GM18505 (cell line): Measurements from ENCODE around the gene UNC45A.
"Not testable (repeated sequence)": the region's sequence is repeated elsewhere in the genome, so short reads cannot be mapped to it uniquely, and the experiment has no call there.

ENCODE experiments used
- ATAC-seq: cut with Tn5 transposase; IDR thresholded peaks from one replicate; pipeline ENCODE4 v1.9.1; 2021; ENCODE audit not compliant: unreplicated experiment
- POLR2A ChIP-seq: IDR thresholded peaks from 4 replicates; pipeline ENCODE4 v1.6.1; 2011; ENCODE audit warnings: borderline replicate concordance; ENCODE audit not compliant: insufficient read depth, insufficient read length; ENCODE audit errors: extremely low read depth

The UNC45A gene

GRCh38 chr15:90901175-90902039, 33.7 kb upstream of the UNC45A start:
- no peak for ATAC-seq
- no peak for TF ChIP-seq POLR2A

- TF ChIP-seq POLR2A = peak; percentile 75
- ATAC-seq = peak; percentile 63
Measured at GRCh38 chr15:90902040-90902839, 32.8 kb upstream of the UNC45A start.

DNA sequence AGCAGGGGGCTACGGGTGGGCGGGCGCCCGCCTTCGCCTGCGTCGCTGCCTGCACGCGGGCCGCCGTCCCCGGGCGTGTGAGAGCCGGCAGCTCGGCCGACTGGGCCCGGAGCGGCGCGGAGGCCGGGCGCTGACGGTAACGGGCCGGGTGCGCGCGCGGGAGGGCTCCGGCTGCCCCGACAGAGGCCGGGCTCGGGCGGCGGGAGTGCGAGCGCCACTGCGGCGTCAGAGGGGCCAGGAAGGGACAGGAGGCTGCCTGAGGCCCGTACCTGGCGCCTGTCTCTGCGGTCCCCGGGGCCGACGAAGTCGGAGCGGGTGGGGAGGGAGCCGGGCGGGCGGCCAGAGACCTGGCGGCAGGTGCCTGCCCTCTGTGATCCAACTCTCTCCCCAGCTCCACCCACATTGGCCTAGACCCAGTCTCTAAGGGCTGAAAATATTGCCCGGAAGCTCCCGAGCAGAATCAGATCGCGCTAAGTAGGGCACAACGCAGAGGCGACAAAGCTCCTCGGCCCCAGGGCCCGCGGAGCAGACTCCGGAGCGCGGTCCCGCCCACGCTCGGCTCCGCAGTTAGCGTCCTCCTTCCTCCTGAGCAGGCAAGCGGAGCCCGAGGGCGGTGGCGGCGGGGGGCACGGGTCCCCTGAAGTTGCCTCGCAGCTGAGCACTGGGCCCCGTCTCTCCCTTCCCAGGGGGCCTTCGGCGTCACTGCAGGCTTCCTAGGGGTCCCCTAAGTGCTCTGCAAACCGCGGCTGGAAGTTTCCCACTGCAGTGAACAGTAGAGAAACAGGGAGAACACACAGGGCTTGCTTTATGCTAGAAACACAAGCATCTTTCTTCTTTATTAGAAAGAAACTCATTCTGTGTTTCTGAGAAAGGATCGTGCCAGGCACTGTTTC, 32.0 kb upstream of the UNC45A start, which contains the start of gene MAN2A2:
Gene MAN2A2, plus strand, starts transcription at position 463 of the 893 bp plus-strand sequence. CDS start 906 bp downstream, outside the sequence.
- ATAC-seq = peak; percentile 61
- TF ChIP-seq POLR2A = peak; percentile 73

- TF ChIP-seq POLR2A = no peak
Measured at GRCh38 chr15:90903733-90904536, 31.1 kb upstream of the UNC45A start.

GRCh38 chr15:90904746-90905145, 30.3 kb upstream of the UNC45A start:
- no peak for ATAC-seq

More at GRCh38 chr15:90903733-90904536, 31.1 kb upstream of the UNC45A start:
- ATAC-seq = no peak

DNA sequence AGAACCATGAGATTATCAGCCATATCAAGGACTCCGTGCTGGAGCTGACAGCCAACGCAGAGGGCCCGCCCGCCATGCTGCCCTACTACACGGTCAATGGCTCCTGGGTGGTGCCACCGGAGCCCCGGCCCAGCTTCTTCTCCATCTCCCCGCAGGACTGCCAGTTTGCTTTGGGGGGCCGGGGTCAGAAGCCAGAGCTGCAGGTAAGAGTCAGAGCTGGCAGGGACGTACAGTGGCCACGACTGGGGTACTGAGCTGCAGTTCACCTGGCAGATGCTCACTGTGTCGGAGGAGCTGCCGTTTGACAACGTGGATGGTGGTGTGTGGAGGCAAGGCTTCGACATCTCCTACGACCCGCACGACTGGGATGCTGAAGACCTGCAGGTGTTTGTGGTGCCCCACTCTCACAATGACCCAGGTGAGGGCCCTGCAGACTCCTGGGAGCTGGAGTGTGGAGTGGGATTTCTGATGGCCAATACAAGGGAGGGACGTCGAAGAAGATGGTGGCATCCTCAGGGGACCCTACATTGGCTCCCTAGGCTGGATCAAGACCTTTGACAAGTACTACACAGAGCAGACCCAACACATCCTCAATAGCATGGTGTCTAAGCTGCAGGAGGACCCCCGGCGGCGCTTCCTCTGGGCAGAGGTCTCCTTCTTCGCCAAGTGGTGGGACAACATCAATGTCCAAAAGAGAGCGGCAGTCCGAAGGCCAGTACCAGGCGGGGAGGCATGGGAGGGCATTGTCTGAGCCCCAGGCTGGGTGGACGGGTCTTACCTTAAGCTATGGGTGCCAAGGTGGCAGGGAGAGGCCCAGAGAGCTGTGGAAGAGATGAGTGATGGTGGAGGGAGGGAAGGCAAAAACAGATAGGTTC, 29.5 kb upstream of the UNC45A start:
- no peak for ATAC-seq
- no peak for TF ChIP-seq POLR2A

More at GRCh38 chr15:90904746-90905145, 30.3 kb upstream of the UNC45A start:
- no peak for TF ChIP-seq POLR2A

- ATAC-seq = no peak
- no peak for TF ChIP-seq POLR2A
Measured at GRCh38 chr15:90906181-90906849, 28.8 kb upstream of the UNC45A start.

DNA sequence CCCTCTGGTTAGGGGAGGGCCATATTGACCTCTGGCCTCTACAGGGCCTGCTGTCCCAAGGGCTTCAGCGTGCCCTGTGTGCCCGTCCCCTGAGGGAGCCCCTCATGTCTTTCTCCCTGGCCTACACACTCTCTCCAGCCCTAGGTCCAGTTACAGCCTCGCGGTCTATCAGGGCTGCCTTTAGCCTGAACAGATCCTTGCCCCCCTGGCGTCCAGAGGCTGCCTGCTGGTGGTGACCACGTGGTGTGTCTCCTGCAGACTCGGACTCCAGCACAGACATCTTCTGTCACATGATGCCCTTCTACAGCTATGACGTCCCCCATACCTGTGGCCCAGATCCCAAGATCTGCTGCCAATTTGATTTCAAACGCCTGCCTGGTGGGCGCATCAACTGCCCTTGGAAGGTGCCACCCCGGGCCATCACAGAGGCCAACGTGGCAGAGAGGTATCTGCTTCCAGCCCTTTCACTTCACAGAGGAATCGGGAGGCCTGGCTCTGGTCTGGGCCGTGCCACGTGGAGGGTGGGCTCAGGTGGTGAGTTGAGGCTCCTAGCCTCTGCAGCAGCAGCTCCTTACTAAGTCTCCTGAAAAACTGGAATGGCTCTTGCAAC, 27.9 kb upstream of the UNC45A start:
- TF ChIP-seq POLR2A = no peak
- no peak for ATAC-seq

DNA sequence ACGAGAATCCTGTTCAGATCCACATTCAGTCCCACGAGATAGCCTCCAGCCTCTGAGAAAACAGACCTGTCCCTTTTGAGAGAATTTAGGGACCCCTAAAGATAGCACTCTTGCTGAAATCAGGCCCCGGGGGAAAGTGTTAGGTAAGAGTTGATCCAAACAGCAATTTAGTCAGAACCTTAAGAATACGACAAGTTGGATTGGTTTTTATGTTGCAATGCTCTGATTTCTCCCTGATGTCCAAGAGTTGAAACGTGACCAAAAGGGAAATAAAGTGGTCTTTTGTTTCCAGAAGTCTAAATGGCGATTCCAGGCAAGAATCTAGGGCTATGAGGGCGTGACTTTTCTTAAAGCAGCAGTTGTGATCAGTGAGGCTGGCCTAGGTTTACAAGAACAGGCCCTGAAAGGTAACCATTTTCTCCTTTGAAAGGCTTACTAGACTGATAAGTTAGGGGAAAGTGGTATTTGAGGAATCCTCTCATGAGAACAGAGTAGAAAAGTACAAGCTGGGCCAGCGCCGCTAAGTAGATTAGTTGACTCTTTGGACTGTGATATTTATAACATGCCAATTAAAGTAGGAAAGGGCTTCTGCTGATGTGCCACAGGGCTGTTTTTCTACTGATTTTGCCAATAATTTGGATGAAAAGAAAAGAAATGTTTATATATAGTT, 27.1 kb upstream of the UNC45A start:
- no peak for ATAC-seq
- no peak for TF ChIP-seq POLR2A

GRCh38 chr15:90909449-90909848, 25.6 kb upstream of the UNC45A start:
- ATAC-seq = not testable (repeated sequence)
